Liver (tissue), 9 donors: ENCODE measurements around the gene LRIT1. TPM values are rescaled to one million over a fixed set of nuclear protein-coding genes. Genes with fewer than 3 reads are reported as not detected.

Source experiments
- DNase-seq: peaks from one replicate; pipeline ENCODE4 v3.0.0-alpha.2; 2017; ENCODE audit warnings: low spot score
- H3K27ac ChIP-seq, 2 donors: one replicate each; pipeline ENCODE4 v1.7.0; 2013; ENCODE audit warnings: inconsistent platforms in 2 of 2, low read length in 2 of 2, control low read depth in 1 of 2, low read depth in 1 of 2, mild to moderate bottlenecking in 1 of 2
- H3K27me3 ChIP-seq, 4 donors: one replicate each; pipeline versions ENCODE4 v1.6.1 to v1.7.0; 2013; ENCODE audit warnings: low read length in 3 of 4, inconsistent platforms in 1 of 4, mild to moderate bottlenecking in 1 of 4, moderate library complexity in 1 of 4; ENCODE audit not compliant: control insufficient read depth in 4 of 4, insufficient read depth in 4 of 4
- H3K36me3 ChIP-seq, 4 donors: one replicate each; pipeline versions ENCODE4 v1.6.1 to v1.7.0; 2013; ENCODE audit warnings: low read length in 3 of 4, mild to moderate bottlenecking in 3 of 4, low read depth in 1 of 4, moderate library complexity in 1 of 4; ENCODE audit not compliant: control insufficient read depth in 4 of 4, insufficient read depth in 3 of 4
- H3K4me1 ChIP-seq, 4 donors: one replicate each; pipeline versions ENCODE4 v1.6.1 to v1.7.0; 2013; ENCODE audit warnings: low read length in 3 of 4, mild to moderate bottlenecking in 3 of 4, moderate library complexity in 1 of 4; ENCODE audit not compliant: control insufficient read depth in 4 of 4, insufficient read depth in 4 of 4
- H3K4me3 ChIP-seq, 3 donors: one replicate each; pipeline versions ENCODE4 v1.6.1 to v1.7.0; 2013; ENCODE audit warnings: low read length in 3 of 3, control low read depth in 1 of 3, low read depth in 1 of 3, mild to moderate bottlenecking in 1 of 3
- H3K9ac ChIP-seq, 2 donors: one replicate each; pipeline ENCODE4 v1.7.0; 2013; ENCODE audit warnings: low read length in 2 of 2, mild to moderate bottlenecking in 2 of 2, moderate library complexity in 2 of 2, control low read depth in 1 of 2, low read depth in 1 of 2
- H3K9me3 ChIP-seq, 4 donors: one replicate each; pipeline versions ENCODE4 v1.6.1 to v1.7.0; 2013; ENCODE audit warnings: low read length in 3 of 4; ENCODE audit not compliant: control insufficient read depth in 4 of 4
- ATF3 ChIP-seq: IDR thresholded peaks from 2 replicates; pipeline ENCODE4 v1.6.1; 2016; ENCODE audit warnings: antibody characterized with exemption
- CTCF ChIP-seq: fragments of 150-350 bp; IDR thresholded peaks from 2 replicates; pipeline ENCODE4 v1.5.1; 2017; ENCODE audit warnings: improper control_type of control experiment, low read depth, low read length; ENCODE audit not compliant: missing input control
- EGR1 ChIP-seq, 2 donors: IDR thresholded peaks; 2 replicates each; pipeline ENCODE4 v1.6.1; 2016 to 2018; ENCODE audit warnings: antibody characterized with exemption in 2 of 2, low read depth in 2 of 2
- FOXA1 ChIP-seq: IDR thresholded peaks from 2 replicates; pipeline ENCODE4 v1.6.1; 2016; ENCODE audit warnings: antibody characterized with exemption
- FOXA2 ChIP-seq: IDR thresholded peaks from 2 replicates; pipeline ENCODE4 v1.6.1; 2016; ENCODE audit warnings: antibody characterized with exemption
- GABPA ChIP-seq, 2 donors: IDR thresholded peaks in 1 of 2; conservative IDR thresholded peaks in 1 of 2; 2 replicates each; pipeline ENCODE4 v1.6.1; 2016; ENCODE audit warnings: antibody characterized with exemption in 2 of 2, mild to moderate bottlenecking in 1 of 2, moderate library complexity in 1 of 2
- HNF4G ChIP-seq: IDR thresholded peaks from 2 replicates; pipeline ENCODE4 v1.6.1; 2016; ENCODE audit warnings: antibody characterized with exemption
- JUND ChIP-seq, 2 donors: IDR thresholded peaks; 2 replicates each; pipeline ENCODE4 v1.6.1; 2016; ENCODE audit warnings: antibody characterized with exemption in 2 of 2
- MAX ChIP-seq: IDR thresholded peaks from 2 replicates; pipeline ENCODE4 v1.6.1; 2016; ENCODE audit warnings: antibody characterized with exemption
- NR2F2 ChIP-seq: IDR thresholded peaks from 2 replicates; pipeline ENCODE4 v1.6.1; 2016; ENCODE audit warnings: antibody characterized with exemption
- TAF1 ChIP-seq: conservative IDR thresholded peaks from 2 replicates; pipeline ENCODE4 v1.6.1; 2016; ENCODE audit warnings: antibody characterized with exemption, mild to moderate bottlenecking
- YY1 ChIP-seq: IDR thresholded peaks from 2 replicates; pipeline ENCODE4 v1.6.1; 2016; ENCODE audit warnings: antibody characterized with exemption, mild to moderate bottlenecking
- ZBTB33 ChIP-seq: IDR thresholded peaks from 2 replicates; pipeline ENCODE4 v1.6.1; 2016; ENCODE audit warnings: antibody characterized with exemption
- WGBS: extraction: QIAGEN DNeasy Blood & Tissue Kit; methylation state at CpG from one replicate; pipeline ENCODE4 v1.1.7; 2013; 5-methylcytosine and 5-hydroxymethylcytosine counted together
- polyA plus RNA-seq, 2 donors: library from polyadenylated mRNA; stranded (reverse) in 1 of 2; unstranded in 1 of 2; fragments of 200-250 nt in 1 of 2; fragments of >200 nt in 1 of 2; fragmentation: Nextera tagmentation in 1 of 2; extraction: Ambion mirVana in 1 of 2; gene quantifications; one replicate each; pipeline versions ENCODE4 v1.2.1 to v1.2.3, GENCODE V29; 2013 to 2015
- total RNA-seq, 2 donors: library from RNA; depleted of rRNA; stranded (reverse); fragments of >200 nt; gene quantifications; one replicate each; pipeline ENCODE4 v1.2.3, GENCODE V29; 2014
- TF ChIP-seq, protein P1 (sequence below): IDR thresholded peaks from 2 replicates; pipeline ENCODE4 v1.6.1; 2016; ENCODE audit warnings: antibody characterized with exemption, mild to moderate bottlenecking
- donor health status: healthy.
- donor health status: healthy.
- donor health status: healthy.
- donor health status: healthy.
- donor health status: healthy.

Gene LRIT1
- total and polyA plus RNA-seq, 4 donors = not detected

- DNase-seq = no peak
- H3K36me3 ChIP-seq = no peaks in the 10 kb centered on the region
- H3K9ac ChIP-seq = no peak overlapping the region
- H3K4me3 ChIP-seq = no peak overlapping the region
- H3K9me3 ChIP-seq = no peaks in the 10 kb centered on the region
- no peak for TF ChIP-seq JUND (IDR thresholded peaks at IDR 0.05)
- no peak for TF ChIP-seq FOXA2
- TF ChIP-seq ATF3 = no peak
- no peak for TF ChIP-seq TAF1
- TF ChIP-seq MAX = no peak
- TF ChIP-seq FOXA1 = no peak
- TF ChIP-seq GABPA (IDR thresholded peaks at IDR 0.05 in 1 of 2, conservative IDR thresholded peaks at IDR 0.05 in 1 of 2) = no peak
- TF ChIP-seq EGR1 (IDR thresholded peaks at IDR 0.05; ENCODE audit: low read depth in 2 of 2) = no peak
- H3K4me1 ChIP-seq = no peaks in the 10 kb centered on the region
- 81% methylated on average over 1 of the region's 1 CpG for WGBS
- H3K27ac ChIP-seq = no peak overlapping the region
- peaks cover 0 to 3% (median 2%) of the 10 kb centered on the region in 4 donors for H3K27me3 ChIP-seq
Observed at GRCh38 chr10:84230359-84230758, 11.0 kb downstream of the LRIT1 start.

DNA sequence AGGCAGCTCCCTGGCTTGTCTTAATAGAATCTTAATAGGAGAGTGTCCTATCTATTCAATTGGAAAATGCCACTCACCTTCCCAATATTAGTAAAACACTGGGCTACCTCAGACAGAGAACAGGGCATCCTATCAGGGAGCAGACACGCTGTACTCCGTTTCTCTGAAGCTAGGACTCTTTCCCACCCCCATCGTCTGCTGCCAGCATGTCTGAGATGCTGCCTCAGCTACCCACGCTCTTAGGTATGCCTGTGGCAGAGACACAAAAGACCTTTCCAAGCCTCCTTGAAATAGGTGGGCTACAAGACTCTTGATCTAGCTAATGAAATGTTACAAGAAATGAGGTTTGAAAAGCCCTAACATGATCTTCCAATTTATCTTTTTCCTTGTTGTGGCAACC lies 13.5 kb downstream of the LRIT1 start:
- 66% methylated on average over 4 of the region's 4 CpGs for WGBS
- H3K4me3 ChIP-seq = no peak overlapping the region
- no peaks in the 10 kb centered on the region for H3K9me3 ChIP-seq
- DNase-seq = no peak
- H3K27ac ChIP-seq = no peak overlapping the region
- H3K4me1 ChIP-seq = no peaks in the 10 kb centered on the region
- TF ChIP-seq EGR1 (IDR thresholded peaks at IDR 0.05; ENCODE audit: low read depth in 2 of 2) (no peak), CTCF (no peak), TAF1 (no peak), ATF3 (no peak), JUND (IDR thresholded peaks at IDR 0.05) (no peak), ZBTB33 (no peak), YY1 (no peak), NR2F2 (no peak), HNF4G (no peak)
- TF ChIP-seq, protein P1, sequence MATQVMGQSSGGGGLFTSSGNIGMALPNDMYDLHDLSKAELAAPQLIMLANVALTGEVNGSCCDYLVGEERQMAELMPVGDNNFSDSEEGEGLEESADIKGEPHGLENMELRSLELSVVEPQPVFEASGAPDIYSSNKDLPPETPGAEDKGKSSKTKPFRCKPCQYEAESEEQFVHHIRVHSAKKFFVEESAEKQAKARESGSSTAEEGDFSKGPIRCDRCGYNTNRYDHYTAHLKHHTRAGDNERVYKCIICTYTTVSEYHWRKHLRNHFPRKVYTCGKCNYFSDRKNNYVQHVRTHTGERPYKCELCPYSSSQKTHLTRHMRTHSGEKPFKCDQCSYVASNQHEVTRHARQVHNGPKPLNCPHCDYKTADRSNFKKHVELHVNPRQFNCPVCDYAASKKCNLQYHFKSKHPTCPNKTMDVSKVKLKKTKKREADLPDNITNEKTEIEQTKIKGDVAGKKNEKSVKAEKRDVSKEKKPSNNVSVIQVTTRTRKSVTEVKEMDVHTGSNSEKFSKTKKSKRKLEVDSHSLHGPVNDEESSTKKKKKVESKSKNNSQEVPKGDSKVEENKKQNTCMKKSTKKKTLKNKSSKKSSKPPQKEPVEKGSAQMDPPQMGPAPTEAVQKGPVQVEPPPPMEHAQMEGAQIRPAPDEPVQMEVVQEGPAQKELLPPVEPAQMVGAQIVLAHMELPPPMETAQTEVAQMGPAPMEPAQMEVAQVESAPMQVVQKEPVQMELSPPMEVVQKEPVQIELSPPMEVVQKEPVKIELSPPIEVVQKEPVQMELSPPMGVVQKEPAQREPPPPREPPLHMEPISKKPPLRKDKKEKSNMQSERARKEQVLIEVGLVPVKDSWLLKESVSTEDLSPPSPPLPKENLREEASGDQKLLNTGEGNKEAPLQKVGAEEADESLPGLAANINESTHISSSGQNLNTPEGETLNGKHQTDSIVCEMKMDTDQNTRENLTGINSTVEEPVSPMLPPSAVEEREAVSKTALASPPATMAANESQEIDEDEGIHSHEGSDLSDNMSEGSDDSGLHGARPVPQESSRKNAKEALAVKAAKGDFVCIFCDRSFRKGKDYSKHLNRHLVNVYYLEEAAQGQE = no peak
- no peaks in the 10 kb centered on the region for H3K36me3 ChIP-seq
- no peak overlapping the region for H3K9ac ChIP-seq
- peaks cover 0 to 7% (median 4%) of the 10 kb centered on the region in 4 donors for H3K27me3 ChIP-seq
